Cardiac fibroblast (primary cell): ENCODE measurements around the gene NEB.

Source experiments
- DNase-seq, 2 donors: peaks; one replicate each; pipeline versions ENCODE4 v3.0.0 to v3.0.0-alpha.2; 2010; ENCODE audit warnings: low read depth in 2 of 2
- H3K4me3 ChIP-seq, 2 donors: replicated peaks in 1 of 2; 1 replicate in 1 of 2; 2 replicates in 1 of 2; pipeline ENCODE4 v1.5.1; 2011; ENCODE audit warnings: low read depth in 2 of 2, low read length in 2 of 2, mild to moderate bottlenecking in 2 of 2, moderate library complexity in 1 of 2
- TF ChIP-seq, protein P1 (sequence below): IDR thresholded peaks from one replicate; pipeline ENCODE4 v1.5.1; 2011; ENCODE audit warnings: low read depth, mild to moderate bottlenecking, low read length, inconsistent platforms

NEB gene

DNA sequence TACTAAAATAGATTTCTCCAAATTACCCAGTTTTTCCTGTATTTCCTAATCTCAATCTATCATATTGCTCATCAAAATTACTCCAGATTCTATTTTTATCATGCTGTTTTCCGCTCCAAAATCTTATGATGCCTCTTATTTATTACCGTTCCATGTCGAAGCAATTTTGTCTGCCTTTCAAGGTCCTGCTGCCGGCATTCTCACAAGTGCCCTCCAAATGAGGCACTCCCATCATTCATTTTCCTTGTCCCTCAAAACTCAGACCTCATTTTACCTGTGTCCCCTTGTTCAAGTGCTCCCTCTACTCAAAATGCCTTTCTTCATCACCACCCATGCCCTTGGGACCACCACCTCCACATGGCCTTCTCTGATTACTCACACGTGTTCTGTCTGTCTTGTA is 13.1 kb downstream of the NEB start:
- DNase-seq, result no peak
- TF ChIP-seq, protein P1, sequence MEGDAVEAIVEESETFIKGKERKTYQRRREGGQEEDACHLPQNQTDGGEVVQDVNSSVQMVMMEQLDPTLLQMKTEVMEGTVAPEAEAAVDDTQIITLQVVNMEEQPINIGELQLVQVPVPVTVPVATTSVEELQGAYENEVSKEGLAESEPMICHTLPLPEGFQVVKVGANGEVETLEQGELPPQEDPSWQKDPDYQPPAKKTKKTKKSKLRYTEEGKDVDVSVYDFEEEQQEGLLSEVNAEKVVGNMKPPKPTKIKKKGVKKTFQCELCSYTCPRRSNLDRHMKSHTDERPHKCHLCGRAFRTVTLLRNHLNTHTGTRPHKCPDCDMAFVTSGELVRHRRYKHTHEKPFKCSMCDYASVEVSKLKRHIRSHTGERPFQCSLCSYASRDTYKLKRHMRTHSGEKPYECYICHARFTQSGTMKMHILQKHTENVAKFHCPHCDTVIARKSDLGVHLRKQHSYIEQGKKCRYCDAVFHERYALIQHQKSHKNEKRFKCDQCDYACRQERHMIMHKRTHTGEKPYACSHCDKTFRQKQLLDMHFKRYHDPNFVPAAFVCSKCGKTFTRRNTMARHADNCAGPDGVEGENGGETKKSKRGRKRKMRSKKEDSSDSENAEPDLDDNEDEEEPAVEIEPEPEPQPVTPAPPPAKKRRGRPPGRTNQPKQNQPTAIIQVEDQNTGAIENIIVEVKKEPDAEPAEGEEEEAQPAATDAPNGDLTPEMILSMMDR, result no peak

DNA sequence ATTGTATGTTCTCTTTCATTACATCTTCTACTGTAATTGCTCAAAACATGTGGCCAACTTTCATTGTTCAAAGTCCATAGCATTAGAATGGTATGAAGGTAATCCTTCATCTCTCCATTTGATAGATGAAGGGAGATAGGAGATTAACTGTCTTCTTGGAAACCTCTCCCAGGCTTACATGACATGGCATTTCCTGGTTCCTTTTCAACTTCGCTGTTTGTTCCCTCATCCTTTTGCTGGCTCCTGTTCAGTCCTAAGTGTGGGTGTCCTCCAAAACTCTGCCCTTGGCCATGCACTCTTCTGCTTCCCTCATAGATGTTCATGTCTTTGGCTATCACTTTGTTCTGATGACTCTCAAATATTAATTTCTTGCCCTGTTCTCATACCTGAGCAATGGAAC is 13.8 kb downstream of the NEB start:
- no peak overlapping the region for H3K4me3 ChIP-seq
- no peak for DNase-seq
- TF ChIP-seq, protein P1, result no peak

More for the DNA sequence above, 13.1 kb downstream of the NEB start:
- H3K4me3 ChIP-seq, result no peak overlapping the region

DNA sequence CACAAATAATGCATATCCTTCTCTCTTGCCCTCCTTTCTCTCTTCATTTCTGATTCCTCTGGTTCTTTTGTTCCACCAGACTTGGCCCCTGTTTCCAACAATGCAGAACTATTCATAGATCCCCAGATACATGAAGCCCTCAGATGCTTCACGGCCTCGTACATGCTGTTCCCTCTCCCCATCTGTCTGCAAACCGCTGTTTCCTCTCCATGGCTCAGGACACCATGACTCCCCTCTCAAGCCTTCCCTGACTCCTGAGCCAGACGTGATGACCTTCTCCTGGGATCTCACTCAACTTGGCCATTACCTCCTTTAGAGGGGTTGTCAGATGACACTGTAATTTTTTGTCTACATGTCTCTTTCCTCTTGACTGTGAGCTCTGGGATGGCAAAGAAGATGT is 15.5 kb downstream of the NEB start:
- H3K4me3 ChIP-seq, result no peak overlapping the region
- DNase-seq, result no peak
- TF ChIP-seq, protein P1, result no peak

DNA sequence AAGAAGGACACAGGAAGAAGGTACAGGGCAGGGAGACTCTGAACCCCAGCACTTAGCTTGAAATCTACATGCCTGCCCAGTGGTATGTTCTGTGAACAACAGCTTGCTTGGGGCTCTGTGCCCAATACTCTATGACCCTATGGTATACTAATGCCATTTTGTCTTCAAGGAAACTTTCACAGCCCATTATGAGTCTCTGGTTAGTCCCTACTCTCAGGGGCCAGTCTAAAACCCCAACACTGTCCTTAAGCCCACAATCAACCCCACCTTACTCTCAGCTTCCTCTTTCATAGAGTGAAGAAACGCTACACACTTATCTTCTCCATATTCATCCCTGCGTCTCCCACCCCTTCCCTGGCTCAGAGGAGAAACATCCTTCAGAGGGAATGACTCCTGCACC is 16.0 kb downstream of the NEB start:
- no peak for DNase-seq
- TF ChIP-seq, protein P1, result no peak
- no peak overlapping the region for H3K4me3 ChIP-seq

DNA sequence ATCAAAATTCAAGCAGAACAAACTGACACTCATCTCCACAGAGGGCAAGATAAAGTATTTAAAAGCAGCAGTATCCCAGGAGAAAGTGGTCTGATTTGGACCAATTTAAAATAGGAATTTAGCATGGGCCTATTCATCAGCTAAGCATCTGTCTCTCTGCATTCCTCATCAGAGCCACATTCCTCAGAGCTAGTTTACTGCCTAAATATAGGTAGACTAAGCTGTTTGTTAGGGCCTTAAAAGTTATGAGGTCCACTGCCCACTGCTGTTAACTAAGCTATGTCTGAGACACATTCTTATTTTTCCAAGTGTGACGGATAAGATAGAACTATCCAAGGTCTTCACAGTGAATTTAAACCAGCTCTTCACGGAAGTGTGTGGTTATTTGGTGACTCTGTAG is 17.6 kb downstream of the NEB start:
- TF ChIP-seq, protein P1, result no peak
- peak in 1 of 2 donors; percentile 1 for DNase-seq
- no peak overlapping the region for H3K4me3 ChIP-seq

DNA sequence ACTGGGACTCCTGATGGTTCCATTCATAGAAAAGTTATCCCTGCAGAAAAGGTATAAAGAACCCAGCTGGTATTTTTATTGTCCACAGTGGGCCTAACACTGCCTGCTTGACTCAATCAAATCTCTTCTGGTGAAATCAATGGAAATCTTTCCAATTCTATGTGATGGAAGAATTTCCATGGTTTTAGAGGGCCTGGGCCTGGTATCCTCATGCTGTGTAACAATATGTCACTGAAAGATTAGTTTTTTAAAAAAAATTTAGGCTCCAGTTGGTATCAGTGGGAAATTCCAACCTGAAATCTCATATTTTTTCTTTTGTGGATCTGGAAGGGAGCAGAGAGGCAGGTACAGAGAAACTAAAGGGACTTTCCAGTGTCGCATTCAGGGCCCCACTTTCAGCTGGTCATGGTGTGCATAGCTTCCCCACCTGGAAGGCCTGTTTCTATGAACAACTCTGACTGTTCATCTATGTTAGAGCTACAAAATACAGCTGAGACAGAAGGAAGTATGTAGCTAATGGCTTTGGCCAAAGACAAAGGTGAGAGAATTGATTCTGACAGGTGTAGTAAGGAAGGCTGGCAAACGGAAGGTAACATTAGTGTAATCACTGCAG is 20.9 kb downstream of the NEB start:
- DNase-seq, result no peak
- TF ChIP-seq, protein P1, result no peak
- no peak overlapping the region for H3K4me3 ChIP-seq

DNA sequence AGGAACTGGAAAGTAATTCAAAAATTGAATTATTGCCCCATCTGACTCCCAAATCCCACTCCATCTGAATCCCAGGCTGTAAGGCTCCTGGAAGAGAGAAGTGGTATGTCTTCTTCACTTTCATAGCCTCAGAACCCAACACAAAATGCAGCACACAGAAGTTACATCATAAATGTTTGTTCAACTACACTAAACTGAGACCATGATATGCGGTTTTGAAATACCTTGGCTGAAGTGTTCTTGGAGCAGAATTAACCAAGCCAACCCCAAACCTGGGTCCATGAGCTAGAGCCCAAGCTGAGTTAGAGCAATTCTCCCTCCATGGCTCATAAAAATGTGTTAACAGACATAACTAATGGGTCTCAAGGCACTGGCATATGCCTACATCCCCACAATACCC is 23.3 kb downstream of the NEB start:
- no peak overlapping the region for H3K4me3 ChIP-seq
- DNase-seq, result no peak
- TF ChIP-seq, protein P1, result no peak
